GM23338 (cell line): ENCODE data around the gene GLS.

Experiments
- CTCF ChIP-seq, 2 experiments: fragments of 200-600 bp in 1 of 2; sonication (generic) in 1 of 2; conservative IDR thresholded peaks; 2 replicates each; pipeline versions ENCODE4 v1.5.1 to v1.6.1; 2016 to 2017; ENCODE audit warnings: antibody characterized with exemption in 2 of 2, low read depth in 2 of 2, mild to moderate bottlenecking in 2 of 2, moderate library complexity in 1 of 2
- EZH2phosphoT487 ChIP-seq: fragments of 200-600 bp; sonication (generic); IDR thresholded peaks from one replicate; pipeline ENCODE4 v1.8.1; 2018; ENCODE audit warnings: antibody characterized with exemption; ENCODE audit not compliant: unreplicated experiment
- ZNF114 ChIP-seq: fragments of 250-450 bp; sonication (Bioruptor Pico); IDR thresholded peaks from 2 replicates; pipeline ENCODE4 v1.5.0; 2020; ENCODE audit warnings: mild to moderate bottlenecking, moderate library complexity

- TF ChIP-seq CTCF (conservative IDR thresholded peaks at IDR 0.05; ENCODE audit: low read depth in 2 of 2) (no peak), ZNF114 (no peak), EZH2phosphoT487 (no peak)
These were observed 33.9 kb upstream of the GLS start for GRCh38 chr2:190846746-190847145.
